ENCODE measurements around the gene UBQLN3.

DNA sequence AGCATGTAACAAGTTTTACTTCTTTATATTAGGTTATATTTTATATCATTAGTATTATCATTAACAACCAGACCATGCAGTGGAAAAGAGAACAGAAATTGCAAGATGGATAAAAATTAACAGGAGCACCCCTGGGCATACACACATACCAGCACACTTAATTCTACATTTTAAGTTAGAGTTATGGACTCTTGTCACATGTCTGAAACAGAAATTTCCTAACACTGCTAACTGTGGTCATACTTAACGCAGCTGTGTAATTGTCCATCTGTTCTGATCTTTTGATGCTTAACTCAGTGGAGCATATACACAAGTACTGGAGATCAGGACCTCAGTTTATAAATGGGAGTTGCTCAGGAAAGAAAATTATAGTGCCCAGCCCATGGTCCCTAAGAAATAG, 38.2 kb upstream of the UBQLN3 start:
- TF ChIP-seq, protein P1, sequence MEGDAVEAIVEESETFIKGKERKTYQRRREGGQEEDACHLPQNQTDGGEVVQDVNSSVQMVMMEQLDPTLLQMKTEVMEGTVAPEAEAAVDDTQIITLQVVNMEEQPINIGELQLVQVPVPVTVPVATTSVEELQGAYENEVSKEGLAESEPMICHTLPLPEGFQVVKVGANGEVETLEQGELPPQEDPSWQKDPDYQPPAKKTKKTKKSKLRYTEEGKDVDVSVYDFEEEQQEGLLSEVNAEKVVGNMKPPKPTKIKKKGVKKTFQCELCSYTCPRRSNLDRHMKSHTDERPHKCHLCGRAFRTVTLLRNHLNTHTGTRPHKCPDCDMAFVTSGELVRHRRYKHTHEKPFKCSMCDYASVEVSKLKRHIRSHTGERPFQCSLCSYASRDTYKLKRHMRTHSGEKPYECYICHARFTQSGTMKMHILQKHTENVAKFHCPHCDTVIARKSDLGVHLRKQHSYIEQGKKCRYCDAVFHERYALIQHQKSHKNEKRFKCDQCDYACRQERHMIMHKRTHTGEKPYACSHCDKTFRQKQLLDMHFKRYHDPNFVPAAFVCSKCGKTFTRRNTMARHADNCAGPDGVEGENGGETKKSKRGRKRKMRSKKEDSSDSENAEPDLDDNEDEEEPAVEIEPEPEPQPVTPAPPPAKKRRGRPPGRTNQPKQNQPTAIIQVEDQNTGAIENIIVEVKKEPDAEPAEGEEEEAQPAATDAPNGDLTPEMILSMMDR (tag by site-specific recombination; IDR thresholded peaks at IDR 0.05): no peak
- TF ChIP-seq, protein P2, sequence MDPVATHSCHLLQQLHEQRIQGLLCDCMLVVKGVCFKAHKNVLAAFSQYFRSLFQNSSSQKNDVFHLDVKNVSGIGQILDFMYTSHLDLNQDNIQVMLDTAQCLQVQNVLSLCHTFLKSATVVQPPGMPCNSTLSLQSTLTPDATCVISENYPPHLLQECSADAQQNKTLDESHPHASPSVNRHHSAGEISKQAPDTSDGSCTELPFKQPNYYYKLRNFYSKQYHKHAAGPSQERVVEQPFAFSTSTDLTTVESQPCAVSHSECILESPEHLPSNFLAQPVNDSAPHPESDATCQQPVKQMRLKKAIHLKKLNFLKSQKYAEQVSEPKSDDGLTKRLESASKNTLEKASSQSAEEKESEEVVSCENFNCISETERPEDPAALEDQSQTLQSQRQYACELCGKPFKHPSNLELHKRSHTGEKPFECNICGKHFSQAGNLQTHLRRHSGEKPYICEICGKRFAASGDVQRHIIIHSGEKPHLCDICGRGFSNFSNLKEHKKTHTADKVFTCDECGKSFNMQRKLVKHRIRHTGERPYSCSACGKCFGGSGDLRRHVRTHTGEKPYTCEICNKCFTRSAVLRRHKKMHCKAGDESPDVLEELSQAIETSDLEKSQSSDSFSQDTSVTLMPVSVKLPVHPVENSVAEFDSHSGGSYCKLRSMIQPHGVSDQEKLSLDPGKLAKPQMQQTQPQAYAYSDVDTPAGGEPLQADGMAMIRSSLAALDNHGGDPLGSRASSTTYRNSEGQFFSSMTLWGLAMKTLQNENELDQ (tag by site-specific recombination; IDR thresholded peaks at IDR 0.05; ENCODE audit: low read depth): no peak
- TF ChIP-seq HOXA7 (CRISPR knock-in tag; IDR thresholded peaks at IDR 0.05; ENCODE audit: borderline replicate concordance) (no peak), GLIS1 (tag by site-specific recombination; IDR thresholded peaks at IDR 0.05) (no peak), SETDB1 (IDR thresholded peaks at IDR 0.05; ENCODE audit: insufficient read length, low read length) (no peak)
- TF ChIP-seq, protein P3, sequence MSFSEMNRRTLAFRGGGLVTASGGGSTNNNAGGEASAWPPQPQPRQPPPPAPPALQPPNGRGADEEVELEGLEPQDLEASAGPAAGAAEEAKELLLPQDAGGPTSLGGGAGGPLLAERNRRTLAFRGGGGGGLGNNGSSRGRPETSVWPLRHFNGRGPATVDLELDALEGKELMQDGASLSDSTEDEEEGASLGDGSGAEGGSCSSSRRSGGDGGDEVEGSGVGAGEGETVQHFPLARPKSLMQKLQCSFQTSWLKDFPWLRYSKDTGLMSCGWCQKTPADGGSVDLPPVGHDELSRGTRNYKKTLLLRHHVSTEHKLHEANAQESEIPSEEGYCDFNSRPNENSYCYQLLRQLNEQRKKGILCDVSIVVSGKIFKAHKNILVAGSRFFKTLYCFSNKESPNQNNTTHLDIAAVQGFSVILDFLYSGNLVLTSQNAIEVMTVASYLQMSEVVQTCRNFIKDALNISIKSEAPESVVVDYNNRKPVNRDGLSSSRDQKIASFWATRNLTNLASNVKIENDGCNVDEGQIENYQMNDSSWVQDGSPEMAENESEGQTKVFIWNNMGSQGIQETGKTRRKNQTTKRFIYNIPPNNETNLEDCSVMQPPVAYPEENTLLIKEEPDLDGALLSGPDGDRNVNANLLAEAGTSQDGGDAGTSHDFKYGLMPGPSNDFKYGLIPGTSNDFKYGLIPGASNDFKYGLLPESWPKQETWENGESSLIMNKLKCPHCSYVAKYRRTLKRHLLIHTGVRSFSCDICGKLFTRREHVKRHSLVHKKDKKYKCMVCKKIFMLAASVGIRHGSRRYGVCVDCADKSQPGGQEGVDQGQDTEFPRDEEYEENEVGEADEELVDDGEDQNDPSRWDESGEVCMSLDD (tag by site-specific recombination; IDR thresholded peaks at IDR 0.05): no peak
- TF ChIP-seq, protein P4, sequence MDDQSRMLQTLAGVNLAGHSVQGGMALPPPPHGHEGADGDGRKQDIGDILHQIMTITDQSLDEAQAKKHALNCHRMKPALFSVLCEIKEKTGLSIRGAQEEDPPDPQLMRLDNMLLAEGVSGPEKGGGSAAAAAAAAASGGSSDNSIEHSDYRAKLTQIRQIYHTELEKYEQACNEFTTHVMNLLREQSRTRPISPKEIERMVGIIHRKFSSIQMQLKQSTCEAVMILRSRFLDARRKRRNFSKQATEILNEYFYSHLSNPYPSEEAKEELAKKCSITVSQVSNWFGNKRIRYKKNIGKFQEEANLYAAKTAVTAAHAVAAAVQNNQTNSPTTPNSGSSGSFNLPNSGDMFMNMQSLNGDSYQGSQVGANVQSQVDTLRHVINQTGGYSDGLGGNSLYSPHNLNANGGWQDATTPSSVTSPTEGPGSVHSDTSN (CRISPR knock-in tag; IDR thresholded peaks at IDR 0.05): no peak

Measured in HEK293 (cell line).